Measurements from ENCODE around the gene COLEC11. TPM values are rescaled to one million over a fixed set of nuclear protein-coding genes. Genes with fewer than 3 reads are reported as not detected.

COLEC11 gene
- total RNA-seq, 1 donor from 2014 or later: not detected

GRCh38 chr2:3649581-3649980 lies 54.7 kb downstream of the COLEC11 start:
- no peaks in the 10 kb centered on the region for H3K9me3 Mint-ChIP-seq (ENCODE audit: unreplicated experiment)
- H3K27ac Mint-ChIP-seq (ENCODE audit: unreplicated experiment): no peak overlapping the region
- no peaks in the 10 kb centered on the region for H3K36me3 Mint-ChIP-seq (ENCODE audit: unreplicated experiment)
- DNase-seq (ENCODE audit: extremely low spot score, unreplicated experiment): no peak
- no peak overlapping the region for H3K4me3 Mint-ChIP-seq (ENCODE audit: unreplicated experiment)
- peaks cover 4% of the 10 kb centered on the region for H3K4me1 Mint-ChIP-seq (ENCODE audit: unreplicated experiment)
- TF ChIP-seq, protein P1, sequence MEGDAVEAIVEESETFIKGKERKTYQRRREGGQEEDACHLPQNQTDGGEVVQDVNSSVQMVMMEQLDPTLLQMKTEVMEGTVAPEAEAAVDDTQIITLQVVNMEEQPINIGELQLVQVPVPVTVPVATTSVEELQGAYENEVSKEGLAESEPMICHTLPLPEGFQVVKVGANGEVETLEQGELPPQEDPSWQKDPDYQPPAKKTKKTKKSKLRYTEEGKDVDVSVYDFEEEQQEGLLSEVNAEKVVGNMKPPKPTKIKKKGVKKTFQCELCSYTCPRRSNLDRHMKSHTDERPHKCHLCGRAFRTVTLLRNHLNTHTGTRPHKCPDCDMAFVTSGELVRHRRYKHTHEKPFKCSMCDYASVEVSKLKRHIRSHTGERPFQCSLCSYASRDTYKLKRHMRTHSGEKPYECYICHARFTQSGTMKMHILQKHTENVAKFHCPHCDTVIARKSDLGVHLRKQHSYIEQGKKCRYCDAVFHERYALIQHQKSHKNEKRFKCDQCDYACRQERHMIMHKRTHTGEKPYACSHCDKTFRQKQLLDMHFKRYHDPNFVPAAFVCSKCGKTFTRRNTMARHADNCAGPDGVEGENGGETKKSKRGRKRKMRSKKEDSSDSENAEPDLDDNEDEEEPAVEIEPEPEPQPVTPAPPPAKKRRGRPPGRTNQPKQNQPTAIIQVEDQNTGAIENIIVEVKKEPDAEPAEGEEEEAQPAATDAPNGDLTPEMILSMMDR (IDR thresholded peaks at IDR 0.05): no peak
- H3K27me3 Mint-ChIP-seq (ENCODE audit: unreplicated experiment): peaks cover 7% of the 10 kb centered on the region

DNA sequence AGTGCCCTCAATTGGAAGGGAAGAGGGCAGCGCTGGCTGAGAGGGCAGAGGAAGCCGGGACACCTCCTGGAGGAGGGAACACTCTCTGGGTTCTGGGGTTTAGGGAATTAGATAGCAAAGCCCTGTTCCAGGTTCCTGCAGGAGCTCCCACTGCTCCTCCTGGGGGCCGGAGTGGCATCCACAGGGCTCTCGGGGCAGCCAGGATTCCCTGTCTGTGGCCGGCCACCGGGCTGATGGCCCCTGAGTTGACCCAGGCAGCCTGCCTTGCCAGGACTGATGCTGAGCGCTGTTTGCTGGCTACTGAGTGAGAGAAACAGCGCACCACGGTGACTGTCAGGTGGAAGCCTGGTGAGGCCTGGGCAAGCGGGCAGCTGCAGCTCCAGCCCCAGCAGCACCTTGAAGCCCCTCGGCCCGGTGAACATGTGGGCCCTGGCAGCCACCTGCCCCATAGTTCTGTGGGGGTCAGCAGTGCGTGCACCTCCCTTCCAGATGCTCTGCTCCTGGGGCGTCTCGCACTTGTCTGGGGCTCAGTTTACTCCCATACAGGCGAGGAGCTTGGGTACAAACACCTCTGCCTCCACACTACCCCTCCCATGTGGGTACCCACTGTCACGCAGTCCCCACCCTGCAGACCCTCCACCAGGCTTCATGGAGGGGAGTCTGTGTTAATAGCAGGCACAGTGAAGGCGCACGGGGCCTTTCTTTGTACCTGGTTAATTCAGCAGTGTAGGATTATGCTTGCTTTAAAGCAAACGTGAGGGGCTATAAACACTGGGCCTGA lies 55.4 kb downstream of the COLEC11 start:
- Mint-ChIP-seq H3K4me1 (ENCODE audit: unreplicated experiment) (peaks cover 4% of the 10 kb centered on the region), H3K4me3 (ENCODE audit: unreplicated experiment) (no peak overlapping the region), H3K27ac (ENCODE audit: unreplicated experiment) (no peak overlapping the region), H3K9me3 (ENCODE audit: unreplicated experiment) (no peaks in the 10 kb centered on the region), H3K36me3 (ENCODE audit: unreplicated experiment) (no peaks in the 10 kb centered on the region), H3K27me3 (ENCODE audit: unreplicated experiment) (peaks cover 7% of the 10 kb centered on the region)
- TF ChIP-seq, protein P1 (IDR thresholded peaks at IDR 0.05): no peak
- no peak for DNase-seq (ENCODE audit: extremely low spot score, unreplicated experiment)

DNA sequence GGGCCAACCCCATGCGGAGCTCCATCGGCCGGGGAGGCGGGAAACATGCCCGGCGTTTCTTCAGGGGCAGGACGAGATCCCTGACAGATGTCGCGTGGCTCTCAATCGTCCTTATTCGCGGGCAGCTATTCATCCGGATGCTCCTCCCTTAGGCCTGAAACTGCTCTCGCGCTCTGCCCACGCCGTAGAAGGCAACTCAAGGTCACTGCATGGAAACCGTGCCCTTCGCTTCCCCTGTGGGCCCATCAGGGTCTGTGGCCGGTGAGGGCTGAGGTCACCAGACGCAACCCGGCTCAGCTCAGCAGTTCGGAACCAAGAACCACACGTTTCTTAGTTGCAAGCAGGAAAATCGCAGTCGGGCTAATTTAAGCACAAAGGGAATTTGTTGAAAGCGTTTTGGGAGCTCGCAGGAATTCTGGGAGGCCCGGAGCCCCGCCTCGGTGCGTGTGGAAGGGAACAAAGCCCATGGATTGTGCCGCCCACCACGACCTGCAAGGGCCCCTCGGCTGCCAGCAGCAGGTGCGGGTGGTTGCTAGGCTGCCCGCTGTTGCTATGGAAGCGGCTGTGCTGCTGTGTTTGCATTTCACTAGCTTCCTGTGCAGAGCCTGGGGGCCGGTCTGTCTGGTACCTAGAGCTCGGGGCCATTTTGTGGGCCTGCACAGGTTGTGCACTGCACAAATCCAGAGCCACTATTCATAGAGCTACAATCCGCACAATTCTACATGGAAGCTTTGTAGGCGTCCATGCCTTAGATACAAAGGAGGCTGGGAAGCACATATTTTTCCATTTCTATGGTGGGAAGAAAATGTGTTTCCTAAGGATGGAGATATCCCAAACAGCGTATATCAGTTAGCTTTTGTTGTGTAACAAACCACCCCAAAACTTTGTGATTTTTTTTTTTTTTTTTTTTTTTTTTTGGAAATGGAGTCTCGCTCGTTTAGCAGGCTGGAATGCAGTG lies 57.1 kb downstream of the COLEC11 start:
- TF ChIP-seq, protein P1 (IDR thresholded peaks at IDR 0.05): no peak
- H3K4me1 Mint-ChIP-seq (ENCODE audit: unreplicated experiment): peaks cover 4% of the 10 kb centered on the region
- no peaks in the 10 kb centered on the region for H3K9me3 Mint-ChIP-seq (ENCODE audit: unreplicated experiment)
- H3K36me3 Mint-ChIP-seq (ENCODE audit: unreplicated experiment): no peaks in the 10 kb centered on the region
- peaks cover 7% of the 10 kb centered on the region for H3K27me3 Mint-ChIP-seq (ENCODE audit: unreplicated experiment)
- no peak overlapping the region for H3K27ac Mint-ChIP-seq (ENCODE audit: unreplicated experiment)
- no peak overlapping the region for H3K4me3 Mint-ChIP-seq (ENCODE audit: unreplicated experiment)
- DNase-seq (ENCODE audit: extremely low spot score, unreplicated experiment): no peak

GRCh38 chr2:3652896-3653625 lies 58.1 kb downstream of the COLEC11 start:
- DNase-seq (ENCODE audit: extremely low spot score, unreplicated experiment): no peak
- H3K4me1 Mint-ChIP-seq (ENCODE audit: unreplicated experiment): peaks cover 6% of the 10 kb centered on the region
- H3K27me3 Mint-ChIP-seq (ENCODE audit: unreplicated experiment): peaks cover 7% of the 10 kb centered on the region

More at GRCh38 chr2:3652896-3653625, 58.1 kb downstream of the COLEC11 start:
- Mint-ChIP-seq H3K36me3 (ENCODE audit: unreplicated experiment) (no peaks in the 10 kb centered on the region), H3K9me3 (ENCODE audit: unreplicated experiment) (no peaks in the 10 kb centered on the region), H3K27ac (ENCODE audit: unreplicated experiment) (no peak overlapping the region), H3K4me3 (ENCODE audit: unreplicated experiment) (no peak overlapping the region)
- TF ChIP-seq, protein P1 (IDR thresholded peaks at IDR 0.05): no peak

Data from osteocyte (in vitro differentiated cells).